Peyer's patch (tissue), 4 donors: ENCODE measurements around the gene CLDN9. TPM values are rescaled to one million over a fixed set of nuclear protein-coding genes. Genes with fewer than 3 reads are reported as not detected.

ENCODE experiments used
- DNase-seq, 3 donors: peaks; one replicate each; pipeline ENCODE4 v3.0.0-alpha.2; 2017 to 2019
- H3K27ac ChIP-seq, 4 donors: fragments of 200-600 bp; sonication (generic); one replicate each; pipeline ENCODE4 v1.5.1; 2016 to 2019
- H3K27me3 ChIP-seq, 2 donors: fragments of 200-600 bp; sonication (generic); one replicate each; pipeline ENCODE4 v1.5.1; 2019
- H3K36me3 ChIP-seq, 3 donors: fragments of 200-600 bp; sonication (generic); one replicate each; pipeline ENCODE4 v1.5.1; 2016 to 2019
- H3K4me1 ChIP-seq, 4 donors: fragments of 200-600 bp; sonication (generic); one replicate each; pipeline ENCODE4 v1.5.1; 2016 to 2019
- H3K4me3 ChIP-seq, 4 donors: fragments of 200-600 bp; sonication (generic); 1 replicate in 3 of 4; 2 replicates in 1 of 4; pipeline ENCODE4 v1.5.1; 2016 to 2019; ENCODE audit warnings: mild to moderate bottlenecking in 1 of 4
- H3K9me3 ChIP-seq, 4 donors: fragments of 200-600 bp; sonication (generic); one replicate each; pipeline ENCODE4 v1.5.1; 2016 to 2019; ENCODE audit warnings: mild to moderate bottlenecking in 1 of 4
- CTCF ChIP-seq, 6 experiments: fragments of 450-650 bp in 4 of 6; fragments of 200-600 bp in 2 of 6; sonication (generic) in 1 of 6; IDR thresholded peaks; one replicate each; pipeline ENCODE4 v1.5.1; 2017 to 2019; ENCODE audit warnings: antibody characterized with exemption in 6 of 6, mild to moderate bottlenecking in 3 of 6, moderate library complexity in 1 of 6
- POLR2A ChIP-seq, 2 donors: fragments of 450-650 bp; IDR thresholded peaks; one replicate each; pipeline ENCODE4 v1.5.1; 2017; ENCODE audit warnings: antibody characterized with exemption in 2 of 2, mild to moderate bottlenecking in 2 of 2, moderate library complexity in 2 of 2
- total RNA-seq, 4 donors: library from RNA; depleted of rRNA; stranded (reverse); fragments of >200 nt; gene quantifications; one replicate each; pipeline ENCODE4 v1.1.0, GENCODE V29; 2016

CLDN9 gene
- total RNA-seq, 4 donors from 2014 or later: 0.76 to 2.5 (median 1.2) TPM

DNA sequence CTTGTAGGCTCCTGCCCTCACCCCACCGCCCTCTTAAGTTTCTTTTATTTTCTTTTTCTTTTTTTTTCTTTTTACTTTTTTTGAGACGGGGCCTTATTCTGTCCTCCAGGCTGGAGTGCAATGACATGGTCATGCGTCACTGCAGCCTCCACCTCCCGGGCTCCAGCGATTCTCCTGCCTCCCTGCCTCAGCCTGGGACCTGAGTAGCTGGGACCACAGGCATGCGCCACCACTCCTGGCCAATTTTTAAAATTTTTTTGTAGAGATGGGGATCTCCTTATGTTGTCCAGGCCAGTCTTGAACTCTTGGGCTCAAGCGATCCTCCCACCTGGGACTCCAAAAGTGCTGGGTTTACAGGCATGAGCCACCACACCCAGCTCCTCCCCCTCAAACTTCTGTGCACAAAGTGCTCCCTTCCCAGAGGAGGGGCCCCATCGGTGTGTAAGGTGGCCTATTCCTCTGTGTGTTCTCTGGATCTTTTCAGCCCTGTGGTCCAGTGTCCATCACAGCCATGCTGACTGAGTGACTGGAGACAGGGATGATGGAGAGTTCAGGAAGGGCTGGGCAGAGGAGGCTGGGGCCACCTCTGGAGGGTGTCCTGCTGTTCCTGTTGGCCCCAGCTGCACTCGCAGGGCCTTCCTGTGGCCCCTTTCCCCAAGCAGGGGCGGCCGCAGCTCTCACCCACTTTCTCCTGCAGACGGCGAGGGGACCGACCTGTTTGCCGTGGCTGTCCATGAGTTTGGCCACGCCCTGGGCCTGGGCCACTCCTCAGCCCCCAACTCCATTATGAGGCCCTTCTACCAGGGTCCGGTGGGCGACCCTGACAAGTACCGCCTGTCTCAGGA lies 43.8 kb downstream of the CLDN9 start:
- Histone ChIP-seq H3K36me3 (no peaks in the 10 kb centered on the region), H3K27ac (no peak overlapping the region), H3K4me1 (peaks cover 4 to 24% (median 13%) of the 10 kb centered on the region in 4 donors), H3K9me3 (no peaks in the 10 kb centered on the region), H3K4me3 (no peak overlapping the region), H3K27me3 (no peaks in the 10 kb centered on the region)
- TF ChIP-seq POLR2A (IDR thresholded peaks at IDR 0.05): no peak
- TF ChIP-seq CTCF (IDR thresholded peaks at IDR 0.05): no peak
- DNase-seq: no peak

GRCh38 chr16:3057181-3058138 lies 44.7 kb downstream of the CLDN9 start:
- DNase-seq: no peak
- Histone ChIP-seq H3K9me3 (no peaks in the 10 kb centered on the region), H3K27me3 (no peaks in the 10 kb centered on the region), H3K4me1 (peaks cover 4 to 24% (median 13%) of the 10 kb centered on the region in 4 donors), H3K36me3 (no peaks in the 10 kb centered on the region), H3K4me3 (peak overlapping the region; percentile 80 to 96 (median 88)), H3K27ac (peak overlapping the region in 2 of 4 donors; percentile 91 to 92)
- TF ChIP-seq POLR2A (IDR thresholded peaks at IDR 0.05): no peak
- no peak for TF ChIP-seq CTCF (IDR thresholded peaks at IDR 0.05)

- no peaks in the 10 kb centered on the region for H3K27me3 ChIP-seq
- peak in 1 of 2 donors; percentile 12 for TF ChIP-seq POLR2A (IDR thresholded peaks at IDR 0.05)
- peak in 2 of 6 experiments; percentile 5 to 26 for TF ChIP-seq CTCF (IDR thresholded peaks at IDR 0.05)
- peak; percentile 73 to 89 (median 78) for DNase-seq
Measured at GRCh38 chr16:3058139-3059030, 45.7 kb downstream of the CLDN9 start.

GRCh38 chr16:3059041-3059722 lies 46.5 kb downstream of the CLDN9 start:
- TF ChIP-seq POLR2A (IDR thresholded peaks at IDR 0.05): peak in 1 of 2 donors; percentile 55
- peak; percentile 97 to 99 (median 98) for TF ChIP-seq CTCF (IDR thresholded peaks at IDR 0.05)
- no peaks in the 10 kb centered on the region for H3K36me3 ChIP-seq
- peaks cover 4 to 26% (median 17%) of the 10 kb centered on the region in 4 donors for H3K4me1 ChIP-seq
- no peaks in the 10 kb centered on the region for H3K9me3 ChIP-seq
- peak; percentile 75 to 95 (median 93) for DNase-seq
- no peaks in the 10 kb centered on the region for H3K27me3 ChIP-seq
- H3K4me3 ChIP-seq: peak overlapping the region; percentile 80 to 96 (median 88)
- H3K27ac ChIP-seq: peak overlapping the region; percentile 75 to 92 (median 85)

More at GRCh38 chr16:3058139-3059030, 45.7 kb downstream of the CLDN9 start:
- Histone ChIP-seq H3K4me1 (peaks cover 4 to 24% (median 14%) of the 10 kb centered on the region in 4 donors), H3K9me3 (no peaks in the 10 kb centered on the region), H3K36me3 (no peaks in the 10 kb centered on the region), H3K27ac (peak overlapping the region; percentile 75 to 92 (median 85)), H3K4me3 (peak overlapping the region; percentile 80 to 96 (median 88))
